CD4-positive, alpha-beta T cell treated with Interleukin-15 for 1 hour (primary cell): ENCODE results near the gene SBF2.

Experiments
- DNase-seq: peaks from one replicate; pipeline ENCODE4 v3.0.0-alpha.2; 2020

SBF2 gene

GRCh38 chr11:9796266-9796665 lies 497.8 kb downstream of the SBF2 start:
- no peak for DNase-seq

- DNase-seq: no peak
These were observed 503.3 kb downstream of the SBF2 start for GRCh38 chr11:9790703-9791102.

DNA sequence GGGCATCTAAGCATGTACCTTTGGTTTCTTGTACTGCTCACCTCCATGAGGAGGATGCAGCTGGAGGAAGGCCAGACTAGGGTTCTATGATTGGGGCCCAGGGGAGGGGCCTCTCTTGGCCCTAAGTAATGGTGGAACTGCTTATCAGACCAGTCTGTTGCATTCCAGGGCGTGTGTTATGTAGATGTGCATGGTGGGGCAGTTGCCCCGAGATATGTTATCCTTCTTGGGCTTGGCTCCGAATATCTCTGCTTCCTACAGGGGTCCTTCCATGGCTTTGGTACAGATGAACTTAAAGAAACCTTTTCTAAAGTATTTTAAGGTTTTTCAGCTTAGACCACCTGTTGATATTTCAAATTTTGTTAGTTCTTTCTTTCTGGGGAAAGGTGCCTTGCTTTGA lies 504.1 kb downstream of the SBF2 start:
- DNase-seq: no peak

- no peak for DNase-seq
These were observed 506.0 kb downstream of the SBF2 start for GRCh38 chr11:9787981-9788521.

- no peak for DNase-seq
These were observed 506.8 kb downstream of the SBF2 start for GRCh38 chr11:9787260-9787659.

DNA sequence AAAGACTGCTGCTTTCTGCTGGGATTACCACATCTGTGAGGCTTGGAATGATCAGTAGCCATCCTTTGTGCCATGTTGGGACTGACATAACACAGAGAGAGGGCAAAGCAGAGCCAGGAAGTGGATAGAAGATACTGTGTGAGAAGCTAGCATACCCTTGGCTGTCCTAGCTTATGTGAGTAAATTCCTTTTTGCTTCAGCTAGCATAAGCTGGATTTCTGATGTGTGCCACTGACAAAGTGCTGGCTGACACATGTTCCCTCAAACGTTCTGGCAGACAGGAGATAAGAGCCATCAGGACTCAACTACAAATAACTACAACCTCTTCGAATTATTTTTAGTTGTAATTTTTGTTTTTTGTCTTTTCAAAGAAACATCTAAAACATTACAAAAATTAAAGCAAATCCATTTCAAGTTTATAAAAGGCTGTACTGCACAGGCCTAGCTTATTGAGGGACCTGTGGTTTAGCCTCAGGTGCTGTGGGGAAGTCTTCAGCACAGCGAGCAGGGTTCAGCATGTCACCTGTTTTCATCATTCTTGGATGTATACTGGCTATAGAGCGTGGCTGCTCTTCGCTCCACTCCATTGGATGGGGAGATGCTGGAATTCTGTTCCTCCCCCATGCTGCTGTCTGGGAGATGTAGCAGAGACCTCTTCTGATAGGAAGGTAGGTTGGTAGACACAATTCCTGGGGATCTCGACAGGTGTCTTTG lies 509.3 kb downstream of the SBF2 start:
- DNase-seq: no peak

DNA sequence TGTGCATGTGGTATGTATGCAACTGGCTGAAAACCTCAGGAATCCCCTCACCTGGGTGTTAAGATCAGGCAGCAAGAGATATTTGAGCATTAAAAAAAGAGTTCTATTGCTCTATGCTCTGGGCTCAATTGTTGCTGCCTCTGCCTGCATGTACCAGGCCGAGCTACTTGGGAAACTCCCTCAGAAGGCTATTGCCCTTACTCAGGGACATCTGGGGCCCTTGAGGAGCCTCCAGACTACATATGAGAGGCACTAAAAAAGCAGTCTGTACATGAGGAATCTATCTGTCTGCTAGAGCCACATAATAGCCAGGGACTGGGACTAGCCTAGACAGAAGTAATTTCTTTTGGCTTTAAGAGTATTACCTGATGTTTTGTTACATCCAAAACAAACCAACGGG lies 510.0 kb downstream of the SBF2 start:
- no peak for DNase-seq

DNA sequence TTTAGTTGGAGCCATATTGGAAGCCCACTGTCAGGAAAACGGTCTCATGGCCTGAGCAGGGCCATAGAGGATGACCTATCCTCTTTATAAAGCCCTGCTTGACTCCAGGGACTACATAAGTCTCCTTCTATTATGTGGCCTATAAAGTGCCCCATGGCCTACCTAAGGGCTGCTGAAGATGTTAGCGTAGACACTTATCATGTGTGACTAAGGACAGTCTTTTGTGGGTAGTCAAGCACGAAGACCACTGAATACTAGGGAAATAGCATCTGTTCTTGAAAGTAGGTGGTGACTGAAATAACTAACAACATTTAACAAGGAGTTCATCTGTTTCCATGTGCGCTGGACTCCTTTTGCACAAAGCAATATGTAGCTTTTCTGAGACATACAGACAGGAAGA lies 513.1 kb downstream of the SBF2 start:
- no peak for DNase-seq

DNA sequence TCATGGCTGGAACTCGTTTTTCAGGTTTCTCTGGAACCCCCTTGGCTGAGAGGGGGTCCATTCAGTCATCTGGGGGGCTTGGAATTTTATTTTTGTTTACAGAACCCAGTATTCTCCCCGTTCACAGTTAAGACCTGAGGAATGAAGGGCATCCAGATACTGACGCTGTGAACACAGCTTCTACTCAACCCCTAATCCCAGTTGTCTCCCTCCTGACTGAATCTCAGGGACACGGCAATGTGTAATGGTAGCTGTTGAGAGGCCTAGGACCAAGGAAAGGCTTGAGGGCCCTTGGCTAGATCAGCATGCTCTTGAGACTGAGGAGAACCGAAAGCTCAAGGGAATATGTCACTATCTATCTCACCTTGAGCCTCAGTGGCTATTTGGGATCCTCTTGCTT lies 516.5 kb downstream of the SBF2 start:
- DNase-seq: no peak

- DNase-seq: no peak
These were observed 517.0 kb downstream of the SBF2 start for GRCh38 chr11:9777066-9777465.

DNA sequence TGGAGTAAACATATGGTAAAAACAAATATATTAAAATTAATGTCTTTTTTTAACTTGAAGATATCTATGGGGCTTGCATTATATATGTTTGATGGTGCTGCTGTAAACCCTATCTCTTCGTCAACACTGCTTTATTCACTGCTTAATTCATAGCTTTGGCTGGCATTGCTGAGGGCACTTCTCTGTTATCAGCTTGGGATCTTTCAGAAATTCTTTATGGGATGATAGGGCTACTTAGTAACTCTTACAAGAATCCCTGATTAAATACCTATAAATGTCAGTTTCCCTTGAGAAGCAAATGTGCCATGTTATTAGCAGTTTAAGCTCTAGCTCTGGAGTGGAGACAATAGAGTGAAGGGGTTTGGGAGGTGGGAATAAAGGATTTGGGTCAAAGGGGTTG lies 517.8 kb downstream of the SBF2 start:
- DNase-seq: no peak

DNA sequence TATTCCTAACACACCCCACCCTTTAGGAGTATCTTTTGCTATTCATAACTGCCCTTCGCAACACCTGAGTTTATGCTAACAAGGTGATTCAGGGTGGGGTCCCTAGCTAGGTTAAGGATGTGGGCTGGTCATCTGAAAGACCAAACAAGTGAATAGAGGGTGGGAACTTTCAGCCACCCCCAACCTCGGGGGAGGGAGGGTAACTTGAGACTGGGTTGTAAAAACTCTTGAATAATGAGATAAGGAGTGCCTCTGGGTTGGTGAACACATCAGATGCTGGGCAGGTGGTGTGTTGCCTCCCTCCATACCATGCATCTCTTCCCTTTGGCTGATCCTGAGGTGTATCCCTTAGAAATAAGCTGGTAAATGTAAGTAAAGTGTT lies 518.6 kb downstream of the SBF2 start:
- no peak for DNase-seq

DNA sequence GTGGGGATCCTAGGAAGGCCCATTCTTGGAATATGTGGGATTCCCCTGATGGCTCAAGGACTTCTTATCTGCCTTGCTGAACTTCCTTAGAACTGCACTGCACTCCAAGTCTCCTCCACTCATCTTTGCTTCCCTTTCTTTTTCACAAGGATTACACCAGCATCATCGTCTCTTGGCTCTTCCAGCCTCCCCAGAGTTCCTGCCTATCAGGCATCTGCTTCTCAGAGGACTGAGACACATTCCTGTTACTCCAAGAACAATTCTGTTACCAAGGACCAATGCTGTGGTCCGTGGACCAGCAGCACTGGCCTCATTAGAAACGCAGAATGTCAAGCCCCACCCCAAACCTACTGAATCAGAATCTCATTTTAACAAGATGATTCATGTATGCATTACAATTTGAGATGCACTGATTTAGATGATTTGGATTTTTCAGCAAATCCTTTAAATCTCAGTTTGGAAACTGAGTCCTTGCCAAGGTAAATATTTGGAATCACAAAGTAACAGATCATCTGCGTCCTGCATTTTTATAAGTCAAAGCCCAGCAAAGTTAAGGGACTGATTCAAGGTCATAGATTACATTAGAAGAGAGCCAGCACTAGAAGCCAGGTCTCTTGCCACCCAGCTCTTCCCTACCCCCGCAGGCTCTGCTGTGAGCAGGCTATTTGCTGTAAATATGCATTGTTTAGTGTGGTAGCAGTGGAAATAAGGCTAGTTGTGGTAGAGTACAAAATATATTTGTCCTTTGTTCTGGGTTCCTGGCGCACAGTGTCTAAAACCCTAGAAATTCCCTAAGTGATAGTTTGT lies 519.2 kb downstream of the SBF2 start:
- DNase-seq: no peak

- DNase-seq: no peak
These were observed 519.9 kb downstream of the SBF2 start for GRCh38 chr11:9774109-9774508.

DNA sequence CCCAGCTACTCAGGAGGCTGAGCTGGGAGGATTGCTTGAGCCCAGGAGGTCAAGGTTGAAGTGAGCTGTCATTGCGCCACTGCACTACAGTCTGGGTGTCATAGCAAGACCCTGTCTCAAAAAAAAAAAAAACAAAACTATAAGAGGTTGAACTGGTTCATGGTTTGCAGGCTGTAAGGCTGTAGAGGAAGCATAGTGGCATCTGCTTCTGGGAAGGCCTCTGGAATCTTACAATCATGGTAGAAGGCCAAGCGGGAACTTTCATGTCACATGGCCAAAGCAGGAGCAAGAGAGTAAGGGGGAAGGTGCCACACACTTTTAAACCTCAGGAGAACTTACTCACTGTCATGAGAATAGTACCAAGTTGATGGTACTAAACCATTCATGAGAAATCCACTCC lies 520.5 kb downstream of the SBF2 start:
- DNase-seq: no peak

- DNase-seq: no peak
These were observed 521.8 kb downstream of the SBF2 start for GRCh38 chr11:9772218-9772617.

- DNase-seq: no peak
These were observed 522.9 kb downstream of the SBF2 start for GRCh38 chr11:9771071-9771511.

DNA sequence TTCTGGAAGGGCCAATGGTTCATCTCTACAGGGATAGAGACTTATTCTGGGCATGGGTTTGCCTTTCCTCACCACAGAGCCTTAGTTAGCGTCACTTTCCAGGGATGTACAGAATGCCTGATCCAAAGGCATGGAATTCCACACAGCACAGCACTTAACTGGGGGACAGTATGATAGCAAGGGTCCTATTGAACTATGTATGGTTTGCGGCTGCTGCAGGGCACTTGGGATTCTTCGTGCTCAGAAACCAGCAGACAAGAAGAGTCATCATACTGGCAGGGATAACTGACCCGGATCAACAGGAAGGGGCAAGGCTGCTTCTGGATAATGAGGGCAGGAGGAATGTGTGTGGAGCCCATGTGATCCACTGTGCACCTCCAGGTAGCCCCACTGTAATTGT lies 524.4 kb downstream of the SBF2 start:
- DNase-seq: no peak

DNA sequence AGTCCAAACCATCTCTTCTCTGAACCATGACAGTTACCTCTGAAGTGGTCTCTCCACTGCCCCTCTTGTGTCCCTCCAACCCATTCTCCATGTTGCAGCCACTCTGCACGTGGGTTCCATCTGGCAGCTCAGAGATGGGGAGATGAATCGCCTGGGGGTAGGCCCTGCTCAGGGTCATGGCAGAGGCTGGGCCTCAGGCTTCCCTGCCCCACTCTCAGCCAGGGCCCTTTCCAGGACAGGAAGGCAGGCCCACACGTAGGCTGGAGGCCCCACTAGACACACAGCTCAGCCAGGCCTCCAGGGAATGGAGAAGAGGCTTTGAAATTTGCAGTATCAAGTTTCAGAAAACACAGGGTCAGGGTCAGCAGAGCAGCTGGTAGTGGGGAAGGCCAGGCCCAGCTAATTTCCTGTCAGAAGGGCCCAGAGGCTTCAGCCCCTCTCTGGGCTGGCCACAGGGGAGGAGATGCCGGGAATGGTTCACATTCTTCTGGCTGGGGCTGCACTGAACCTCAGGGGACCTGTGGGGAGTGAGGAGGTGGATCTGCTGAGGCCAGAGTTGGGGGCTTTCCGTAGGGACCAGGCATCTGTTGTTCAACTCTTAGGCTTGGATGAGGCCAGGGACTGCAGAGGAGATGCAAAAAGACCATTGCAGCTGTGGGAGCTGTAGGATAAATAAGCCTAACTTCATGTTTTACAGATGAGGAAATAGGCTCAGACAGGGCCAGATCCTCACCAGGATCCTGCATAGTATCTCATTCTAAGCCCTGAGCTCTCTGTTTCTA lies 528.5 kb downstream of the SBF2 start:
- DNase-seq: no peak

- no peak for DNase-seq
These were observed 530.7 kb downstream of the SBF2 start for GRCh38 chr11:9763301-9763700.

DNA sequence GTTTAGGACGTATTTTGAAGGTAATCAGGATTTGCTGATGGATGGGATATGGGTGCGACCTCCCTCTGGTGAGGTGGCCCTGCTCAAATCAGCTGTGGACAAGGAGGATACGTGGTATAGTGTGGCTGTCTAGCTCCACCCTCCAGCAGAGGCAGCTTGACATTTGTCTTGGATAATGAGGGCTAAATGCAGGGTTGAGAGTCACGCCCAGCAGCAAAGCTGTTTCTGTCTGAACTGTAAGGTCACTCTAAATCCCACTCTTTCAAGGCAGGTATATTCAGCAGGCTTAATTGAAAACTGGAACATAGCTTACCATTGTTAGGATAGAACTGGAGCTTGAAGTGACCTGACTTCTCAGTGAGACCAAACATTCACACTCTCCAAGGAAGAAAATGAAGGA lies 531.5 kb downstream of the SBF2 start:
- no peak for DNase-seq

GRCh38 chr11:9761441-9761945 lies 532.5 kb downstream of the SBF2 start:
- DNase-seq: no peak

- no peak for DNase-seq
These were observed 533.8 kb downstream of the SBF2 start for GRCh38 chr11:9760193-9760575.
